Measurements from ENCODE around the gene ISG15.
"Not testable (repeated sequence)": the region's sequence is repeated elsewhere in the genome, so short reads cannot be mapped to it uniquely, and the experiment has no call there.

Gene ISG15

GRCh38 chr1:995665-996633 lies 17.3 kb upstream of the ISG15 start:
- DNase-seq = no peak

GRCh38 chr1:996851-997712 lies 16.2 kb upstream of the ISG15 start:
- no peak for DNase-seq

GRCh38 chr1:997713-997992 lies 15.6 kb upstream of the ISG15 start:
- DNase-seq = no peak

- no peak for DNase-seq
These were observed 15.1 kb upstream of the ISG15 start for GRCh38 chr1:997993-998744.

GRCh38 chr1:998745-998994 lies 14.6 kb upstream of the ISG15 start:
- no peak for DNase-seq

GRCh38 chr1:998995-999724 lies 14.1 kb upstream of the ISG15 start:
- no peak for DNase-seq

DNA sequence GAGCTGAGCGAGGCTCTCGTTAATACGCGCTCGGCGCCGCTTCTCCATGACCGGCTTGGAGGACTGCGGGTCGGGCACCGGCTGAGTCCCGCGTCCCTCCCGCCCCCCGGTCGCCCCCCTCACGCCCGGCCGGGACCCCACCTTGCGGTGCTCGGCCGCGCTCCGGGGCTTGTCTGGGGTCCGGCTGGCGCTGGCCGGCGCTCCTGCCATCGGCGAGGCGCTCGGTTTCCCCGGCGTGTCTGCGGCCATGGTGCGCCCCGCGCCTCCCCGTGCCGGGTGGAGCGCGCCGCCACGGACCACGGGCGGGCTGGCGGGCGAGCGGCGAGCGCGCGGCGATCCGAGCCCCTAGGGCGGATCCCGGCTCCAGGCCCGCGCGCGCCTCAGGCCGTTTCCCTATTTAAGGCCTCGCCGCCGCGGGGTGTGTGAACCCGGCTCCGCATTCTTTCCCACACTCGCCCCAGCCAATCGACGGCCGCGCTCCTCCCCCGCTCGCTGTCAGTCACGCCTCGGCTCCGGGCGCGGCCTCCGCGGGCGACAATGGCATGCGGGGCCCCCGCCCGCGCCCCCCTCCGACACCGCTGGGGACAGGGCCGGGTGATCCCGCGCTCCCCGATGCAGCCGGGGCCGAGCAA lies 13.5 kb upstream of the ISG15 start, which contains the start of gene HES4:
TSS of gene HES4 (minus strand) at position 373 of the 632 bp plus-strand sequence. CDS start at position 249, 124 bp downstream.
- no peak for DNase-seq

- no peak for DNase-seq
These were observed 12.8 kb upstream of the ISG15 start for GRCh38 chr1:1000357-1001056.

DNA sequence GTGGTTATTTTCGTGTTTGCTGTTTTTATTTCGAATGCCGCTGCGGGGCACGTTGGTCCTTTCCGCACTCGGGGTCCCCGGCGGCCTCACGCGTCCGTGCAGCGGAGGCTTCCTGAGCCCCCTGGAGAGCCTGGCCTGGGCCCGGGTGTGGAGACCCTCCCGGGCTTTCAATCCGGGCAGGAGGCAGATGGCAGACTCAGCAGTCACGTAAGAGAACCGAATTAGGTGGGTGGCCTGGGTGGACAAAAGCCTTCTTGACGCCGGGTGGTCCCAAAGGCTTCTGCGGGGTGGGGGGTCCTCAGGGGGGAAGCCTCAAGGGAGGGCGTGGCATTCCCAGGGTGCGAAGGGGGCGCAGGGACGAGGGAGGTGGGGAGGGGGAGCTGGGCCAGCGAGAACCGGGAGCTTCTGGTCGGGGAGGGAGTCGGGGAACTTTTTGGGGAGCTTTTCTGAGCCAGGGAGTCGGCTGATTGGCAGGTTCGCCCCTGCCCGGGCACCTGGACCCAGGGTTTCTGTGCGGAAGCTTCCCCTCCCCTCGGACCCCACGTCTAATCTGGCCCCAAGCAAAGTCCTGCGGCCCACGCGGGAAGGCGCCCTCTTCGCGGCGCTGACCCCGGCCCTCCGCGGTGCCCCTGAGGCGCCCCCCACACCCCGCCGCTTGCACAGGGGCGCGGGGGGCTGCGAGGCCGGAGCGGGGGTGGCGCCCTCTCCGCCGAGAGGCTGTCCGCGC lies 12.1 kb upstream of the ISG15 start:
- no peak for DNase-seq

- DNase-seq = no peak
These were observed 9.5 kb upstream of the ISG15 start for GRCh38 chr1:1003618-1004419.

- DNase-seq = no peak
These were observed 8.9 kb upstream of the ISG15 start for GRCh38 chr1:1004420-1004779.

- DNase-seq = peak; percentile 20
These were observed 8.3 kb upstream of the ISG15 start for GRCh38 chr1:1004780-1005697.

DNA sequence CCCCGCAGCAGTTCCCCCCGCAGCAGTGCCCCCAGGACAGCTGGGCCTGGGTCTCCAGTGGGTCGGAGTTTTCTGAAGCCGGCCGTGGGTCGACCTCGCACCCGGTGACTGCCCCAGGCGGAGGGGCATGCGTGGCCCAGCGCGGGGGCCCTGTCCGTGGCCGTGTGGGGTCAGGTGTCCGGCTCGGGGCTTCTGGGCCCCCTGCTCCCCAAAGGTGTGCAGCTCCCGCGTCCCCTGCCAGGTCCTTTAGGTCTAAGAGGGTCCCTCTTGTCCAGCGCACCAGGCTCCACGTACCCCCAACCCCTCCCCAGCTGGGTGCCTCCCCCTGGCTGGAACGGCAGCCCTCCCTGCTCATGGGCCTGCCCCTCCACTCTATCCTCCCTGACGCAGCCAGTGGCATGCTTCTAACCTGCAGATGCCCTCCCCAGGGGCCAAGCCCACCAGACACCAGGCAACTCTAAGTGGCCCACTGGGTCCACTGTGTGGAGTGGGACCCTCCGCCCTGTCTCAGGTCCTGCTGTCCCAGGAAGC lies 7.5 kb upstream of the ISG15 start:
- no peak for DNase-seq

GRCh38 chr1:1006305-1007159 lies 6.8 kb upstream of the ISG15 start:
- DNase-seq = no peak

- not testable (repeated sequence) for DNase-seq
These were observed 3.2 kb upstream of the ISG15 start for GRCh38 chr1:1010131-1010530.

DNA sequence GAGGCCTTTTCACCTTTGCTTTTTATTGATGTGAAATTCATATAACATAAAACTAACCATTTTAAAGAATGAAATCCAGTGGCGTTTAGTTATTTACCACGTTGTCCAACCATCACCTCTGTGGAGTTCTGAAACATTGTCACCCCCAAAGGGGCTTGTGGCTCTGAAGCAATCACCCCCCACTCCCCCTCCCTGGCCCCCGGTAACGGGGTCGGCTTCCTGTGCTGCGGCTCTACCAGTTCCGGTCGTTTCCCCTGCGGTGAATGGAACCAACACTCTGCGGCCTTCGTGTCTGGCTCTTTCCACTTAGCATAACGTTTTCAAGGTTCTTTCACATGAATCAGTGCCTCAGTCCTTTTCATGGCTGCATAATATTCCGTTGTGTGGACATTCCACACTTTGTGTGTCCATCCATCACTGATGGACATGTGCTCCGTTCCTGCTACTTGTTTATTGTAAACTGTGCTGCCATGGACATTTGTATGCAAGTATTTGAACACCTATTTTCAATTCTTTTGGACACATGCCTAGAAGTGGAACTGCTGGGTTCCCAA lies 1.8 kb upstream of the ISG15 start:
- no peak for DNase-seq

DNA sequence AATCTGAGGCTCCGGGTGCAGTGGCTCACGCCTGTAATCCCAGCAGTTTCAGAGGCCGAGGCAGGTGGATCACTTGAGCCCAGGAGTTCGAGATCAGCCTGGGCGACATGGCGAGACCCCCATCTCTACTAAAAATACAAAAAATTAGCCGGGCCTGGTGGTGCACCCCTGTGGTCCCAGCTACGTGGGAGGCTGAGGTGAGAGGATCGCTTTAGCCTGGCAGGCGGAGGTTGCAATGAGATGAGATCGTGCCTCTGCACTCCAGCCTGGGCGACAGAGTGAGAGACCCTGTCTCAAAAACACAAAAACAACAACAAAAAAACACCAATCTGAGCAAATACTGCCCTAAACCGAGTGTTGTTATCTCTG lies 577 bp upstream of the ISG15 start:
- DNase-seq = not testable (repeated sequence)

Data from NCI-H2029 treated with DMSO at 0.1 percent for 48 hours (cell line).